Measurements from ENCODE around the gene PIK3R1. TPM values are rescaled to one million over a fixed set of nuclear protein-coding genes. Genes with fewer than 3 reads are reported as not detected.

The PIK3R1 gene
- total and polyA plus RNA-seq, 2 of the 4 experiments (the other 2 are of a cell fraction): 2.4 to 9.3 TPM

GRCh38 chr5:68178579-68178978 lies 37.0 kb upstream of the PIK3R1 start:
- H3K27me3 ChIP-seq (ENCODE audit: control insufficient read depth, insufficient read depth, low read length): no peaks in the 10 kb centered on the region
- no peaks in the 10 kb centered on the region for H4K20me1 ChIP-seq (ENCODE audit: insufficient read depth, low read length)
- H2BK5ac ChIP-seq (ENCODE audit: low read depth, low read length, poor library complexity, severe bottlenecking): no peak overlapping the region
- H3K79me1 ChIP-seq (ENCODE audit: low read depth in 1 of 2, low read length in 2 of 2): no peaks in the 10 kb centered on the region
- H3K36me3 ChIP-seq (ENCODE audit: control insufficient read depth, insufficient read depth, low read length): no peaks in the 10 kb centered on the region
- no peak overlapping the region for H2AK5ac ChIP-seq (ENCODE audit: low read depth, low read length)
- no peak overlapping the region for H4K8ac ChIP-seq (ENCODE audit: low read depth in 2 of 2, low read length in 2 of 2)
- no peak overlapping the region for H4K91ac ChIP-seq (ENCODE audit: insufficient read depth, low read depth, low read length)
- H3K56ac ChIP-seq (ENCODE audit: extremely low read depth, insufficient read depth, low read length): no peak overlapping the region
- no peak overlapping the region for H2AFZ ChIP-seq (replicated peaks; ENCODE audit: low read length, poor library complexity)
- H3K9ac ChIP-seq (ENCODE audit: low read depth, low read length): no peak overlapping the region
- no CpG with 5 or more reads among the region's 2 CpGs for WGBS, 2 experiments (ENCODE audit: extremely low coverage in 2 of 2, insufficient read length in 1 of 2)
- H4K5ac ChIP-seq (ENCODE audit: low read depth, low read length): no peak overlapping the region
- in situ Hi-C loops (cut with MboI; ENCODE audit: low sequenced_read_pairs) (no loop called here), intact Hi-C loops (cut with micrococcal nuclease) (no loop called here), dilution Hi-C loops (cut with HindIII; ENCODE audit: low sequenced_read_pairs, unreplicated experiment) (no loop called here)
- no peaks in the 10 kb centered on the region for H3K9me3 ChIP-seq (ENCODE audit: control insufficient read depth, insufficient read depth, low read length)
- ChIA-PET POLR2A (ENCODE audit: unreplicated experiment) (no interaction called here), CTCF (no interaction called here)
- H3K27ac ChIP-seq (ENCODE audit: insufficient read depth, low read length): no peak overlapping the region
- no peak overlapping the region for H3K23ac ChIP-seq (ENCODE audit: low read depth, low read length)
- no peak overlapping the region for H2AK9ac ChIP-seq (replicated peaks; ENCODE audit: low read depth, low read length, poor library complexity)
- H3K14ac ChIP-seq (replicated peaks; ENCODE audit: low read depth, low read length): no peak overlapping the region
- H3K4ac ChIP-seq (ENCODE audit: low read depth, low read length): no peak overlapping the region
- DNase-seq (no peak), ATAC-seq (ENCODE audit: low read depth) (no peak)
- H3K4me3 ChIP-seq (ENCODE audit: insufficient read depth, low read depth, low read length): no peak overlapping the region
- no peak overlapping the region for H2BK15ac ChIP-seq (ENCODE audit: low read depth, low read length)
- no peak overlapping the region for H3K4me2 ChIP-seq (ENCODE audit: low read depth, low read length)
- no peaks in the 10 kb centered on the region for H3K4me1 ChIP-seq (ENCODE audit: control insufficient read depth, insufficient read depth, low read length)
- no peaks in the 10 kb centered on the region for H3K9me1 ChIP-seq (ENCODE audit: insufficient read depth, low read length)
- H3K18ac ChIP-seq (ENCODE audit: low read depth, low read length): no peak overlapping the region
- H2BK120ac ChIP-seq (ENCODE audit: low read depth, low read length): no peak overlapping the region
- BruUV-seq (replicated peaks): no TSS peak
- TF ChIP-seq MAZ (IDR thresholded peaks at IDR 0.05; ENCODE audit: borderline replicate concordance, low read depth, low read length) (no peak), RCOR1 (IDR thresholded peaks at IDR 0.05; ENCODE audit: insufficient replicate concordance, low read length) (no peak), BHLHE40 (IDR thresholded peaks at IDR 0.05; ENCODE audit: low read depth, low read length) (no peak), RFX5 (IDR thresholded peaks at IDR 0.05; ENCODE audit: low read depth, low read length) (no peak), CEBPB (IDR thresholded peaks at IDR 0.05; ENCODE audit: low read depth, low read length) (no peak), MAFK (IDR thresholded peaks at IDR 0.05; ENCODE audit: low read depth, low read length) (no peak), CHD1 (IDR thresholded peaks at IDR 0.05; ENCODE audit: low read depth, low read length) (no peak), ELK1 (IDR thresholded peaks at IDR 0.05; ENCODE audit: borderline replicate concordance, low read depth, low read length) (no peak), POLR2A (IDR thresholded peaks at IDR 0.05; ENCODE audit: low read depth, low read length) (no peak)
- no peak overlapping the region for H2BK20ac ChIP-seq (ENCODE audit: low read depth, low read length)
